GM19025 (cell line): Measurements from ENCODE around the gene PPIL4.

Source experiments
- ATAC-seq: cut with Tn5 transposase; IDR thresholded peaks from one replicate; pipeline ENCODE4 v1.9.1; 2021; ENCODE audit warnings: mild to moderate bottlenecking, low read depth, moderate library complexity; ENCODE audit not compliant: unreplicated experiment

The PPIL4 gene

GRCh38 chr6:149545754-149546471, at the start of gene PPIL4:
Gene PPIL4 (minus strand): TSS chr6:149546043. CDS start chr6:149546005, 38 bp downstream.
- peak; percentile 97 for ATAC-seq

GRCh38 chr6:149593408-149593807, 47.6 kb upstream of the PPIL4 start:
- ATAC-seq: no peak

GRCh38 chr6:149592983-149593382, 47.1 kb upstream of the PPIL4 start:
- no peak for ATAC-seq

- ATAC-seq: no peak
Measured at GRCh38 chr6:149586149-149586548, 40.3 kb upstream of the PPIL4 start.

- no peak for ATAC-seq
Measured at GRCh38 chr6:149581349-149581748, 35.5 kb upstream of the PPIL4 start.

- ATAC-seq: no peak
Measured at GRCh38 chr6:149580880-149581279, 35.0 kb upstream of the PPIL4 start.

- no peak for ATAC-seq
Measured at GRCh38 chr6:149567945-149568585, 22.2 kb upstream of the PPIL4 start.

GRCh38 chr6:149567194-149567586, 21.3 kb upstream of the PPIL4 start:
- no peak for ATAC-seq

- ATAC-seq: peak; percentile 7
Measured at GRCh38 chr6:149566410-149567193, 20.8 kb upstream of the PPIL4 start.

GRCh38 chr6:149565527-149566409, 19.9 kb upstream of the PPIL4 start, which contains the start of gene GINM1:
Gene GINM1 (plus strand): TSS chr6:149566375. CDS start chr6:149566415, 40 bp downstream.
- peak; percentile 77 for ATAC-seq

- ATAC-seq: no peak
Measured at GRCh38 chr6:149563928-149564325, 18.1 kb upstream of the PPIL4 start.

GRCh38 chr6:149563203-149563927, 17.5 kb upstream of the PPIL4 start:
- no peak for ATAC-seq

GRCh38 chr6:149560736-149561135, 14.9 kb upstream of the PPIL4 start:
- no peak for ATAC-seq

- no peak for ATAC-seq
Measured at GRCh38 chr6:149559389-149559788, 13.5 kb upstream of the PPIL4 start.

GRCh38 chr6:149558029-149558428, 12.2 kb upstream of the PPIL4 start:
- ATAC-seq: no peak

GRCh38 chr6:149551920-149552319, 6.1 kb upstream of the PPIL4 start:
- no peak for ATAC-seq

GRCh38 chr6:149545258-149545753, 537 bp downstream of the PPIL4 start:
- no peak for ATAC-seq

- ATAC-seq: no peak
Measured at GRCh38 chr6:149544646-149545257, 1.1 kb downstream of the PPIL4 start.

- no peak for ATAC-seq
Measured at GRCh38 chr6:149541139-149541538, 4.7 kb downstream of the PPIL4 start.
